Muscle layer of colon (tissue), 2 donors: ENCODE data around the gene MEIS2.

Source experiments
- H3K27ac ChIP-seq: one replicate; pipeline ENCODE4 v1.7.0; 2013; ENCODE audit warnings: low read depth, mild to moderate bottlenecking, low read length, moderate library complexity
- H3K27me3 ChIP-seq, 2 donors: one replicate each; pipeline ENCODE4 v1.7.0; 2013; ENCODE audit warnings: low read length in 2 of 2, mild to moderate bottlenecking in 2 of 2; ENCODE audit not compliant: insufficient read depth in 2 of 2, control insufficient read depth in 1 of 2
- H3K36me3 ChIP-seq: one replicate; pipeline ENCODE4 v1.7.0; 2013; ENCODE audit warnings: mild to moderate bottlenecking, low read length; ENCODE audit not compliant: insufficient read depth
- H3K4me1 ChIP-seq: one replicate; pipeline ENCODE4 v1.7.0; 2013; ENCODE audit warnings: mild to moderate bottlenecking, low read length; ENCODE audit not compliant: insufficient read depth
- H3K4me3 ChIP-seq, 2 donors: one replicate each; pipeline ENCODE4 v1.7.0; 2013; ENCODE audit warnings: low read length in 2 of 2, low read depth in 1 of 2, mild to moderate bottlenecking in 1 of 2, moderate library complexity in 1 of 2
- H3K9ac ChIP-seq: one replicate; pipeline ENCODE4 v1.7.0; 2013; ENCODE audit warnings: low read length
- H3K9me3 ChIP-seq: one replicate; pipeline ENCODE4 v1.7.0; 2013; ENCODE audit warnings: mild to moderate bottlenecking, low read length
- donor health status: abdominal sarcoma.
- donor health status: Adenocarcinoma of cecum.

MEIS2 gene

GRCh38 chr15:37104424-37104981 lies 4.2 kb upstream of the MEIS2 start:
- Histone ChIP-seq H3K36me3 (no peaks in the 10 kb centered on the region), H3K9ac (peak overlapping the region; percentile 88), H3K27ac (peak overlapping the region; percentile 99), H3K4me1 (no peaks in the 10 kb centered on the region), H3K9me3 (no peaks in the 10 kb centered on the region), H3K27me3 (no peaks in the 10 kb centered on the region), H3K4me3 (peak overlapping the region; percentile 82 to 91)

- Histone ChIP-seq H3K4me3 (peak overlapping the region; percentile 82 to 91), H3K9me3 (no peaks in the 10 kb centered on the region), H3K36me3 (no peaks in the 10 kb centered on the region), H3K9ac (peak overlapping the region; percentile 88), H3K27ac (peak overlapping the region; percentile 99), H3K4me1 (no peaks in the 10 kb centered on the region), H3K27me3 (no peaks in the 10 kb centered on the region)
Measured at GRCh38 chr15:37103475-37104423, 3.4 kb upstream of the MEIS2 start.

- peak overlapping the region; percentile 98 for H3K9ac ChIP-seq
- H3K4me3 ChIP-seq: peak overlapping the region; percentile 82 to 91
- peak overlapping the region; percentile 99 for H3K27ac ChIP-seq
- no peaks in the 10 kb centered on the region for H3K9me3 ChIP-seq
- no peaks in the 10 kb centered on the region for H3K4me1 ChIP-seq
- H3K36me3 ChIP-seq: no peaks in the 10 kb centered on the region
- H3K27me3 ChIP-seq: no peaks in the 10 kb centered on the region
Measured at GRCh38 chr15:37103163-37103435, 2.8 kb upstream of the MEIS2 start.

- H3K27ac ChIP-seq: peak overlapping the region; percentile 99
- H3K9me3 ChIP-seq: no peaks in the 10 kb centered on the region
- no peaks in the 10 kb centered on the region for H3K27me3 ChIP-seq
- peaks cover under 1% of the 10 kb centered on the region for H3K36me3 ChIP-seq
- H3K4me3 ChIP-seq: peak overlapping the region; percentile 82 to 91
- H3K4me1 ChIP-seq: no peaks in the 10 kb centered on the region
- peak overlapping the region; percentile 98 for H3K9ac ChIP-seq
Measured at GRCh38 chr15:37102305-37103162, 2.2 kb upstream of the MEIS2 start.

GRCh38 chr15:37101980-37102304 lies 1.6 kb upstream of the MEIS2 start:
- H3K4me3 ChIP-seq: peak overlapping the region; percentile 89 to 91
- peak overlapping the region; percentile 98 for H3K9ac ChIP-seq
- H3K4me1 ChIP-seq: no peaks in the 10 kb centered on the region
- H3K27ac ChIP-seq: peak overlapping the region; percentile 99
- H3K36me3 ChIP-seq: peaks cover 4% of the 10 kb centered on the region
- no peaks in the 10 kb centered on the region for H3K27me3 ChIP-seq
- no peaks in the 10 kb centered on the region for H3K9me3 ChIP-seq

- Histone ChIP-seq H3K9me3 (no peaks in the 10 kb centered on the region), H3K27me3 (no peaks in the 10 kb centered on the region), H3K4me3 (peak overlapping the region; percentile 89 to 91)
Measured at GRCh38 chr15:37100966-37101215, 542 bp upstream of the MEIS2 start.

GRCh38 chr15:37099319-37100108 lies 835 bp downstream of the MEIS2 start:
- Histone ChIP-seq H3K27me3 (no peaks in the 10 kb centered on the region), H3K27ac (peak overlapping the region; percentile 99), H3K4me1 (peaks cover 1% of the 10 kb centered on the region), H3K9me3 (no peaks in the 10 kb centered on the region), H3K4me3 (peak overlapping the region; percentile 91 to 94), H3K36me3 (peaks cover 16% of the 10 kb centered on the region), H3K9ac (peak overlapping the region; percentile 91)

More at GRCh38 chr15:37100966-37101215, 542 bp upstream of the MEIS2 start:
- Histone ChIP-seq H3K9ac (peak overlapping the region; percentile 97), H3K36me3 (peaks cover 7% of the 10 kb centered on the region), H3K4me1 (no peaks in the 10 kb centered on the region), H3K27ac (peak overlapping the region; percentile 99)

- peak overlapping the region; percentile 91 to 94 for H3K4me3 ChIP-seq
- peak overlapping the region; percentile 91 for H3K9ac ChIP-seq
- no peaks in the 10 kb centered on the region for H3K9me3 ChIP-seq
- H3K36me3 ChIP-seq: peaks cover 25% of the 10 kb centered on the region
- H3K27me3 ChIP-seq: no peaks in the 10 kb centered on the region
- H3K4me1 ChIP-seq: peaks cover 6% of the 10 kb centered on the region
- H3K27ac ChIP-seq: peak overlapping the region; percentile 99
Measured at GRCh38 chr15:37098468-37099318, 1.7 kb downstream of the MEIS2 start.

- Histone ChIP-seq H3K27me3 (no peaks in the 10 kb centered on the region), H3K9ac (peak overlapping the region; percentile 90), H3K9me3 (no peaks in the 10 kb centered on the region), H3K4me1 (peaks cover 14% of the 10 kb centered on the region), H3K4me3 (peak overlapping the region; percentile 86 to 91), H3K36me3 (peaks cover 33% of the 10 kb centered on the region), H3K27ac (peak overlapping the region; percentile 96)
Measured at GRCh38 chr15:37097144-37097919, 3.0 kb downstream of the MEIS2 start.
